ENCODE results near the gene FAM229A. TPM values are rescaled to one million over a fixed set of nuclear protein-coding genes. Genes with fewer than 3 reads are reported as not detected.
A peak's percentile ranks its signal among the peaks of the same experiment; 100 is the strongest.

Gene FAM229A
- total and polyA plus RNA-seq, 9 of the 15 experiments (the other 6 are each of a cell fraction or from before 2014, with no cell fraction given), result 0.04 to 21.6 (median 7.4) TPM

- peaks cover 28 to 42% of the 10 kb centered on the region in 2 experiments for H3K4me1 ChIP-seq (replicated peaks in 1 of 2; ENCODE audit: control insufficient read depth in 2 of 2, insufficient read depth in 2 of 2, low read length in 2 of 2)
- no peak overlapping the region for H3K27ac ChIP-seq (ENCODE audit: extremely low read depth, low read depth, low read length)
- H3K9me3 ChIP-seq (replicated peaks; ENCODE audit: control insufficient read depth, insufficient read depth, low read depth, low read length), result no peaks in the 10 kb centered on the region; the same call in 1 of the 2 replicates
- 0 out of 2 replicates have a peak, but pooled peaks cover 6% of the 10 kb centered on the region for H4K20me1 ChIP-seq (replicated peaks; ENCODE audit: control insufficient read depth, insufficient read depth, low read length)
- DNase-seq (ENCODE audit: extremely low read depth in 1 of 4, low spot score in 3 of 4), result no peak
- ATAC-seq, result no peak
- peak overlapping the region; percentile 21 to 81; a peak in 3 of 4 replicates for H3K9ac ChIP-seq (ENCODE audit: insufficient read depth in 1 of 2, low read depth in 2 of 2, low read length in 2 of 2)
- FAIRE-seq, result no peak
- H3K9me1 ChIP-seq (ENCODE audit: control insufficient read depth, insufficient read depth, low read length), result no peaks in the 10 kb centered on the region
- peaks cover 12% of the 10 kb centered on the region; the same call in 2 of the 3 replicates for H3K79me2 ChIP-seq (ENCODE audit: control insufficient read depth, insufficient read depth, low read length)
- H3K27me3 ChIP-seq (ENCODE audit: control insufficient read depth in 2 of 2, insufficient read depth in 2 of 2, low read length in 2 of 2), result no peaks in the 10 kb centered on the region
- H2AFZ ChIP-seq (ENCODE audit: low read depth, low read length), result no peak overlapping the region
- ChIA-PET CTCF (ENCODE audit: low intra/inter-chr PET ratio) (no interaction called here), POLR2A (interaction anchor here (1.1 to 3.8 kb wide), 5 partner anchors 10 to 23 kb away, joined by 4 to 36 read pairs (median 8); partner anchors contain the start of gene MARCKSL1)
- BruUV-seq (replicated peaks), result no TSS peak
- in situ Hi-C loops (cut with MboI) (no loop called here), intact Hi-C loops (cut with micrococcal nuclease) (loop anchor here (5.0 kb wide), 1 partner anchor 149 kb away; no protein-coding TSS in a partner anchor)
- 0 out of 2 replicates have a peak, but pooled peaks have one; percentile 23 for TF ChIP-seq E2F5 (CRISPR knock-in tag; IDR thresholded peaks at IDR 0.05)
- no peak for TF ChIP-seq ZNF146 (CRISPR knock-in tag; IDR thresholded peaks at IDR 0.05; ENCODE audit: unreplicated experiment)
- no peak overlapping the region for H3K4me2 ChIP-seq (ENCODE audit: insufficient read depth, low read length)
- peaks cover 7% of the 10 kb centered on the region; the same call in 1 of the 3 replicates for H3K36me3 ChIP-seq (ENCODE audit: control insufficient read depth, insufficient read depth, low read length)
- WGBS (ENCODE audit: insufficient coverage, low coverage, missing lambda C conversion rate), result 84% methylated on average over 2 of the region's 2 CpGs
- no peak overlapping the region for H3K4me3 ChIP-seq
These were observed 8.9 kb downstream of the FAM229A start for GRCh38 chr1:32353431-32353830.

- BruUV-seq (replicated peaks), result no TSS peak
- no peak for ATAC-seq
- Histone ChIP-seq H3K36me3 (ENCODE audit: control insufficient read depth, insufficient read depth, low read length) (peaks cover 7% of the 10 kb centered on the region; the same call in 1 of the 3 replicates), H2AFZ (ENCODE audit: low read depth, low read length) (no peak overlapping the region), H3K27me3 (ENCODE audit: control insufficient read depth in 2 of 2, insufficient read depth in 2 of 2, low read length in 2 of 2) (no peaks in the 10 kb centered on the region), H3K4me1 (replicated peaks in 1 of 2; ENCODE audit: control insufficient read depth in 2 of 2, insufficient read depth in 2 of 2, low read length in 2 of 2) (peaks cover 28 to 42% of the 10 kb centered on the region in 2 experiments), H3K9me1 (ENCODE audit: control insufficient read depth, insufficient read depth, low read length) (no peaks in the 10 kb centered on the region), H3K27ac (ENCODE audit: extremely low read depth, low read depth, low read length) (no peak overlapping the region), H3K4me2 (ENCODE audit: insufficient read depth, low read length) (no peak overlapping the region), H3K9me3 (replicated peaks; ENCODE audit: control insufficient read depth, insufficient read depth, low read depth, low read length) (no peaks in the 10 kb centered on the region; the same call in 1 of the 2 replicates), H3K79me2 (ENCODE audit: control insufficient read depth, insufficient read depth, low read length) (peaks cover 12% of the 10 kb centered on the region; the same call in 2 of the 3 replicates), H3K9ac (ENCODE audit: insufficient read depth in 1 of 2, low read depth in 2 of 2, low read length in 2 of 2) (peak overlapping the region; percentile 21 to 69; a peak in 2 of 4 replicates), H4K20me1 (replicated peaks; ENCODE audit: control insufficient read depth, insufficient read depth, low read length) (0 out of 2 replicates have a peak, but pooled peaks cover 6% of the 10 kb centered on the region), H3K4me3 (no peak overlapping the region)
- 51% methylated on average over 2 of the region's 2 CpGs for WGBS (ENCODE audit: insufficient coverage, low coverage, missing lambda C conversion rate)
- in situ Hi-C loops (cut with MboI), result no loop called here
- intact Hi-C loops (cut with micrococcal nuclease), result loop anchor here (5.0 kb wide), 1 partner anchor 149 kb away; no protein-coding TSS in a partner anchor
- no peak for DNase-seq (ENCODE audit: extremely low read depth in 1 of 4, low spot score in 3 of 4)
- TF ChIP-seq CHAMP1 (IDR thresholded peaks at IDR 0.05) (no peak), TAL1 (IDR thresholded peaks at IDR 0.05) (no peak), ZC3H8 (IDR thresholded peaks at IDR 0.05) (no peak), RHOXF2B (CRISPR knock-in tag; conservative IDR thresholded peaks at IDR 0.05) (no peak), MEF2D (tag; conservative IDR thresholded peaks at IDR 0.05; ENCODE audit: low read depth) (0 out of 2 replicates have a peak, but pooled peaks have one; percentile 28), BCOR (IDR thresholded peaks at IDR 0.05) (no peak), KAT7 (CRISPR knock-in tag; IDR thresholded peaks at IDR 0.05; ENCODE audit: borderline replicate concordance) (no peak)
- FAIRE-seq, result no peak
- ChIA-PET POLR2A (interaction anchor here (1.1 to 3.8 kb wide), 6 partner anchors 10 to 23 kb away, joined by 4 to 36 read pairs (median 8); partner anchors contain the start of gene MARCKSL1), CTCF (ENCODE audit: low intra/inter-chr PET ratio) (no interaction called here)
These were observed 9.4 kb downstream of the FAM229A start for GRCh38 chr1:32352831-32353383.

Data from K562 (cell line).